Body of pancreas (tissue), 4 donors: ENCODE data around the gene TBCA. TPM values are rescaled to one million over a fixed set of nuclear protein-coding genes. Genes with fewer than 3 reads are reported as not detected.
"Not testable (repeated sequence)": the region's sequence is repeated elsewhere in the genome, so short reads cannot be mapped to it uniquely, and the experiment has no call there.

ENCODE experiments used
- ATAC-seq: fragments of 150-250 bp; one replicate; pipeline ENCODE4 v1.9.1; 2016
- DNase-seq, 4 donors: peaks; one replicate each; pipeline ENCODE4 v3.0.0-alpha.2; 2019
- H3K27ac ChIP-seq, 4 donors: fragments of 200-600 bp; sonication (generic); 1 replicate in 3 of 4; 2 replicates in 1 of 4; pipeline versions ENCODE4 v1.5.1 to v1.6.1; 2016 to 2019; ENCODE audit warnings: mild to moderate bottlenecking in 1 of 4, mixed read lengths in 1 of 4, moderate library complexity in 1 of 4
- H3K27me3 ChIP-seq, 2 donors: fragments of 200-600 bp; sonication (generic); one replicate each; pipeline ENCODE4 v1.6.0; 2016; ENCODE audit warnings: mild to moderate bottlenecking in 1 of 2
- H3K36me3 ChIP-seq, 2 donors: fragments of 200-600 bp; sonication (generic); replicated peaks in 1 of 2; 2 replicates each; pipeline ENCODE4 v1.5.1; 2016; ENCODE audit warnings: low read depth in 2 of 2; ENCODE audit not compliant: insufficient read depth in 1 of 2
- H3K4me1 ChIP-seq: fragments of 200-600 bp; sonication (generic); one replicate; pipeline ENCODE4 v1.6.0; 2016
- H3K4me3 ChIP-seq, 2 donors: fragments of 200-600 bp; sonication (generic); 1 replicate in 1 of 2; 2 replicates in 1 of 2; pipeline ENCODE4 v1.5.1; 2016 to 2019
- H3K9me3 ChIP-seq, 3 donors: fragments of 200-600 bp; sonication (generic); 1 replicate in 2 of 3; 2 replicates in 1 of 3; pipeline ENCODE4 v1.5.1; 2016
- POLR2A ChIP-seq, 3 donors: fragments of 450-650 bp; IDR thresholded peaks; one replicate each; pipeline ENCODE4 v1.6.1; 2016; ENCODE audit warnings: antibody characterized with exemption in 3 of 3, mild to moderate bottlenecking in 2 of 3
- WGBS, 2 donors: methylation state at CpG; one replicate each; pipeline ENCODE4 v1.1.5; 2017; 5-methylcytosine and 5-hydroxymethylcytosine counted together
- intact Hi-C: fragments of 100-400 bp; cut with DNase I; formaldehyde crosslinking; loops from one replicate; pipeline ENCODE4 v1.15.1; 2023
- total RNA-seq, 2 donors: library from RNA; depleted of rRNA; stranded (reverse); fragments of >200 nt; gene quantifications; one replicate each; pipeline ENCODE4 v1.1.0, GENCODE V29; 2016
- TF ChIP-seq, protein P1 (sequence below), 7 experiments: fragments of 450-650 bp in 4 of 7; fragments of 200-600 bp in 3 of 7; sonication (generic) in 3 of 7; IDR thresholded peaks; one replicate each; pipeline ENCODE4 v1.5.1; 2016 to 2019; ENCODE audit warnings: antibody characterized with exemption in 7 of 7

The TBCA gene
- total RNA-seq, 2 donors from 2014 or later: 63.6 to 77.8 TPM

- peak overlapping the region in 1 of 4 donors; percentile 13 for H3K27ac ChIP-seq
- H3K9me3 ChIP-seq: no peaks in the 10 kb centered on the region
- no peak for DNase-seq
- ATAC-seq: no peak
- peaks cover 12% of the 10 kb centered on the region for H3K4me1 ChIP-seq
- no peaks in the 10 kb centered on the region for H3K36me3 ChIP-seq
- intact Hi-C loops: no loop called here
- H3K4me3 ChIP-seq: no peak overlapping the region
- TF ChIP-seq POLR2A (IDR thresholded peaks at IDR 0.05): no peak
- TF ChIP-seq, protein P1, sequence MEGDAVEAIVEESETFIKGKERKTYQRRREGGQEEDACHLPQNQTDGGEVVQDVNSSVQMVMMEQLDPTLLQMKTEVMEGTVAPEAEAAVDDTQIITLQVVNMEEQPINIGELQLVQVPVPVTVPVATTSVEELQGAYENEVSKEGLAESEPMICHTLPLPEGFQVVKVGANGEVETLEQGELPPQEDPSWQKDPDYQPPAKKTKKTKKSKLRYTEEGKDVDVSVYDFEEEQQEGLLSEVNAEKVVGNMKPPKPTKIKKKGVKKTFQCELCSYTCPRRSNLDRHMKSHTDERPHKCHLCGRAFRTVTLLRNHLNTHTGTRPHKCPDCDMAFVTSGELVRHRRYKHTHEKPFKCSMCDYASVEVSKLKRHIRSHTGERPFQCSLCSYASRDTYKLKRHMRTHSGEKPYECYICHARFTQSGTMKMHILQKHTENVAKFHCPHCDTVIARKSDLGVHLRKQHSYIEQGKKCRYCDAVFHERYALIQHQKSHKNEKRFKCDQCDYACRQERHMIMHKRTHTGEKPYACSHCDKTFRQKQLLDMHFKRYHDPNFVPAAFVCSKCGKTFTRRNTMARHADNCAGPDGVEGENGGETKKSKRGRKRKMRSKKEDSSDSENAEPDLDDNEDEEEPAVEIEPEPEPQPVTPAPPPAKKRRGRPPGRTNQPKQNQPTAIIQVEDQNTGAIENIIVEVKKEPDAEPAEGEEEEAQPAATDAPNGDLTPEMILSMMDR (IDR thresholded peaks at IDR 0.05): no peak
- no peaks in the 10 kb centered on the region for H3K27me3 ChIP-seq
- 81 to 84% methylated on average over 10 of the region's 10 CpGs for WGBS, 2 donors
These were observed 17.8 kb downstream of the TBCA start for GRCh38 chr5:77758141-77758938.

DNA sequence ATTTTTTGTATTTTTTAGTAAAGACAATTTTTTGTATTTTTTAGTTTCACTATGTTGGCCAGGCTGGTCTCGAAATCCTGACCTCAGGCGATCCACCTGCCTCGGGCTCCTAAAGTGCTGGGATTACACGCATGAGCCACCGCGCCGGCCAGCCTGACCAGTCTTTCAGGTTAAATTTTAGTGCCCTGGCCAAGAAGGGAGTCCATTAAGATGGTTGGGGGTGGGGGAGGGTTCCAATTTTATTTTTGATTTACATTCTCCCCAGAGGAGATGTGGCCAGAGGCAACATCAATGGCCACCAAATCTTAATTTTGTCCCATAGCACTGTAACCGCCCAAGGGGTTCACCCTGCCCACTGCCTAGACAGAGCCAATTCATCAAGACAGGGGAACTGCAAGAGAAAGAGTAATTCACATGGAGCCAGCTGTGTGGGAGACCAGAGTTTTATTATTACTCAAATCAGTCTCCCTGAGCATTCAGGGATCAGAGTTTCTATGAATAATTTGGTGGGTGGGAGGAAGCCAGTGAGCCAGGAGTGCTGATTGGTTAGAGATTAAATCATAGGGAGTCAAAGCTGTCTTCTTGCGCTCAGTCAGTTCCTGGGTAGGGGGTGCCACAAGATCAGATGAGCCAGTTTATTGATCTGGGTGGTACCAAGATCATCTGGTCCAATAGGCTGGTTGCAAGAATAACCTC lies 24.7 kb downstream of the TBCA start:
- no peaks in the 10 kb centered on the region for H3K4me1 ChIP-seq
- DNase-seq: no peak
- 92 to 97% methylated on average over 9 of the region's 9 CpGs for WGBS, 2 donors
- H3K27ac ChIP-seq: no peak overlapping the region
- H3K4me3 ChIP-seq: no peak overlapping the region
- ATAC-seq: no peak
- H3K27me3 ChIP-seq: no peaks in the 10 kb centered on the region
- H3K9me3 ChIP-seq: no peaks in the 10 kb centered on the region
- H3K36me3 ChIP-seq: no peaks in the 10 kb centered on the region
- intact Hi-C loops: no loop called here
- TF ChIP-seq, protein P1 (IDR thresholded peaks at IDR 0.05): no peak
- no peak for TF ChIP-seq POLR2A (IDR thresholded peaks at IDR 0.05)

DNA sequence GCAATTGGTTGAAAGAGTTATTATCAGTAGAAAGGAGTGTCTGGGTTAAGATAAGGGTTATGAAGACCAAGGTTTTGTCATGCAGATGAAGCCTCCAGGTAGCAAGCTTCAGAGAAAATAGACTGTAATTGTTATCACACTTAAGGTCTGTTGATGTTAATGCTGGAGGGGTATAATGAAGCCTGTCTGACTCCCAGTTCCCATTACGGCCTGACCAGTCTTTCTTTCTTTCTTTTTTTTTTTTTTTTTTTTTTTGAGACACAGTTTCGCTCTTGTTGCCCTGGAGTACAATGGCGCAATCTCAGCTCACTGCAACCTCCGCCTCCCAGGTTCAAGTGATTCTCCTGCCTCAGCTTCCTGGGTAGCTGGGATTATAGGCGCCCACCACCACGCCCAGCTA lies 25.2 kb downstream of the TBCA start:
- DNase-seq, H3K4me1 ChIP-seq, H3K27me3 ChIP-seq, H3K9me3 ChIP-seq, intact Hi-C loops, H3K4me3 ChIP-seq, H3K27ac ChIP-seq, H3K36me3 ChIP-seq, ATAC-seq: not testable (repeated sequence)
- WGBS, 2 donors: 82 to 93% methylated on average over 6 of the region's 6 CpGs

GRCh38 chr5:77748160-77748559 lies 28.0 kb downstream of the TBCA start:
- ATAC-seq: no peak
- no peak overlapping the region for H3K4me3 ChIP-seq
- no peak for DNase-seq
- intact Hi-C loops: no loop called here
- 39 to 49% methylated on average over 2 of the region's 2 CpGs for WGBS, 2 donors
- no peaks in the 10 kb centered on the region for H3K27me3 ChIP-seq
- no peaks in the 10 kb centered on the region for H3K36me3 ChIP-seq
- H3K4me1 ChIP-seq: no peaks in the 10 kb centered on the region
- TF ChIP-seq, protein P1 (IDR thresholded peaks at IDR 0.05): no peak
- TF ChIP-seq POLR2A (IDR thresholded peaks at IDR 0.05): no peak
- H3K9me3 ChIP-seq: no peaks in the 10 kb centered on the region
- H3K27ac ChIP-seq: no peak overlapping the region

GRCh38 chr5:77744116-77744515 lies 32.0 kb downstream of the TBCA start:
- ATAC-seq (no peak), DNase-seq (no peak)
- 51 to 68% methylated on average over 2 of the region's 2 CpGs for WGBS, 2 donors
- no peaks in the 10 kb centered on the region for H3K36me3 ChIP-seq
- H3K27ac ChIP-seq: no peak overlapping the region
- intact Hi-C loops: no loop called here
- no peak overlapping the region for H3K4me3 ChIP-seq
- H3K9me3 ChIP-seq: no peaks in the 10 kb centered on the region
- H3K27me3 ChIP-seq: no peaks in the 10 kb centered on the region
- peaks cover 5% of the 10 kb centered on the region for H3K4me1 ChIP-seq
- TF ChIP-seq POLR2A (IDR thresholded peaks at IDR 0.05): no peak
- TF ChIP-seq, protein P1 (IDR thresholded peaks at IDR 0.05): no peak
